Measurements from ENCODE around the gene NTSR1.

DNA sequence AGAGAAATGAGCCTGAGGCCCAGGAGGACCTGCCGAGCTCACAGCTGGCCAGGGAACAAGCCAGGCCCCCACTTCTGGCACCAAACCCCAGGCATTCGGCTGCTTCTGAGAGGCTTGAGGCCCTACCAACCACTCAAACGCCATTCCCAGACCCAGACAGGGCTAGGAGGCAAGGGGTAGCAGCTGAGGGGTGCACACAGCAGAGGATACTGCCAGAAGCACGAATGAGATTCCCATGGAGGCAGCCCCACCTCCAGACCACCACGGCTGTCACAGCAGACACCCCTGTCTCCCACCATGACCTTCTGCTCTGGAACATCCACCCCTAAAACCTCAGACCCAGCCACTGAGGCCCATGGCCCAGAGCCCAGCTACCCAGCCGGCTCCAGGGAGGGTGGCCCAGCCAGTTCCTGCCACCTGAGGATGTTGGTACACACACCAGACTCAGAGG lies 36.1 kb downstream of the NTSR1 start:
- TF ChIP-seq, protein P1, sequence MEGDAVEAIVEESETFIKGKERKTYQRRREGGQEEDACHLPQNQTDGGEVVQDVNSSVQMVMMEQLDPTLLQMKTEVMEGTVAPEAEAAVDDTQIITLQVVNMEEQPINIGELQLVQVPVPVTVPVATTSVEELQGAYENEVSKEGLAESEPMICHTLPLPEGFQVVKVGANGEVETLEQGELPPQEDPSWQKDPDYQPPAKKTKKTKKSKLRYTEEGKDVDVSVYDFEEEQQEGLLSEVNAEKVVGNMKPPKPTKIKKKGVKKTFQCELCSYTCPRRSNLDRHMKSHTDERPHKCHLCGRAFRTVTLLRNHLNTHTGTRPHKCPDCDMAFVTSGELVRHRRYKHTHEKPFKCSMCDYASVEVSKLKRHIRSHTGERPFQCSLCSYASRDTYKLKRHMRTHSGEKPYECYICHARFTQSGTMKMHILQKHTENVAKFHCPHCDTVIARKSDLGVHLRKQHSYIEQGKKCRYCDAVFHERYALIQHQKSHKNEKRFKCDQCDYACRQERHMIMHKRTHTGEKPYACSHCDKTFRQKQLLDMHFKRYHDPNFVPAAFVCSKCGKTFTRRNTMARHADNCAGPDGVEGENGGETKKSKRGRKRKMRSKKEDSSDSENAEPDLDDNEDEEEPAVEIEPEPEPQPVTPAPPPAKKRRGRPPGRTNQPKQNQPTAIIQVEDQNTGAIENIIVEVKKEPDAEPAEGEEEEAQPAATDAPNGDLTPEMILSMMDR (conservative IDR thresholded peaks at IDR 0.05; ENCODE audit: low read depth in 2 of 2), result no peak
- TF ChIP-seq, protein P2, sequence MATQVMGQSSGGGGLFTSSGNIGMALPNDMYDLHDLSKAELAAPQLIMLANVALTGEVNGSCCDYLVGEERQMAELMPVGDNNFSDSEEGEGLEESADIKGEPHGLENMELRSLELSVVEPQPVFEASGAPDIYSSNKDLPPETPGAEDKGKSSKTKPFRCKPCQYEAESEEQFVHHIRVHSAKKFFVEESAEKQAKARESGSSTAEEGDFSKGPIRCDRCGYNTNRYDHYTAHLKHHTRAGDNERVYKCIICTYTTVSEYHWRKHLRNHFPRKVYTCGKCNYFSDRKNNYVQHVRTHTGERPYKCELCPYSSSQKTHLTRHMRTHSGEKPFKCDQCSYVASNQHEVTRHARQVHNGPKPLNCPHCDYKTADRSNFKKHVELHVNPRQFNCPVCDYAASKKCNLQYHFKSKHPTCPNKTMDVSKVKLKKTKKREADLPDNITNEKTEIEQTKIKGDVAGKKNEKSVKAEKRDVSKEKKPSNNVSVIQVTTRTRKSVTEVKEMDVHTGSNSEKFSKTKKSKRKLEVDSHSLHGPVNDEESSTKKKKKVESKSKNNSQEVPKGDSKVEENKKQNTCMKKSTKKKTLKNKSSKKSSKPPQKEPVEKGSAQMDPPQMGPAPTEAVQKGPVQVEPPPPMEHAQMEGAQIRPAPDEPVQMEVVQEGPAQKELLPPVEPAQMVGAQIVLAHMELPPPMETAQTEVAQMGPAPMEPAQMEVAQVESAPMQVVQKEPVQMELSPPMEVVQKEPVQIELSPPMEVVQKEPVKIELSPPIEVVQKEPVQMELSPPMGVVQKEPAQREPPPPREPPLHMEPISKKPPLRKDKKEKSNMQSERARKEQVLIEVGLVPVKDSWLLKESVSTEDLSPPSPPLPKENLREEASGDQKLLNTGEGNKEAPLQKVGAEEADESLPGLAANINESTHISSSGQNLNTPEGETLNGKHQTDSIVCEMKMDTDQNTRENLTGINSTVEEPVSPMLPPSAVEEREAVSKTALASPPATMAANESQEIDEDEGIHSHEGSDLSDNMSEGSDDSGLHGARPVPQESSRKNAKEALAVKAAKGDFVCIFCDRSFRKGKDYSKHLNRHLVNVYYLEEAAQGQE (IDR thresholded peaks at IDR 0.05; ENCODE audit: unreplicated experiment), result no peak
- TF ChIP-seq EZH2 (IDR thresholded peaks at IDR 0.05; ENCODE audit: low read depth, unreplicated experiment) (no peak), EZH2phosphoT487 (IDR thresholded peaks at IDR 0.05; ENCODE audit: unreplicated experiment) (no peak), POLR2AphosphoS5 (IDR thresholded peaks at IDR 0.05; ENCODE audit: low read depth) (no peak), CREB1 (CRISPR knock-in tag; IDR thresholded peaks at IDR 0.05; ENCODE audit: low read depth) (no peak), ZNF331 (CRISPR knock-in tag; IDR thresholded peaks at IDR 0.05; ENCODE audit: low read depth) (no peak), JUNB (IDR thresholded peaks at IDR 0.05; ENCODE audit: unreplicated experiment) (no peak), ZNF114 (CRISPR knock-in tag; IDR thresholded peaks at IDR 0.05) (no peak)
- TF ChIP-seq, protein P3, sequence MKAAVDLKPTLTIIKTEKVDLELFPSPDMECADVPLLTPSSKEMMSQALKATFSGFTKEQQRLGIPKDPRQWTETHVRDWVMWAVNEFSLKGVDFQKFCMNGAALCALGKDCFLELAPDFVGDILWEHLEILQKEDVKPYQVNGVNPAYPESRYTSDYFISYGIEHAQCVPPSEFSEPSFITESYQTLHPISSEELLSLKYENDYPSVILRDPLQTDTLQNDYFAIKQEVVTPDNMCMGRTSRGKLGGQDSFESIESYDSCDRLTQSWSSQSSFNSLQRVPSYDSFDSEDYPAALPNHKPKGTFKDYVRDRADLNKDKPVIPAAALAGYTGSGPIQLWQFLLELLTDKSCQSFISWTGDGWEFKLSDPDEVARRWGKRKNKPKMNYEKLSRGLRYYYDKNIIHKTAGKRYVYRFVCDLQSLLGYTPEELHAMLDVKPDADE (IDR thresholded peaks at IDR 0.05), result no peak
- TF ChIP-seq, protein P4, sequence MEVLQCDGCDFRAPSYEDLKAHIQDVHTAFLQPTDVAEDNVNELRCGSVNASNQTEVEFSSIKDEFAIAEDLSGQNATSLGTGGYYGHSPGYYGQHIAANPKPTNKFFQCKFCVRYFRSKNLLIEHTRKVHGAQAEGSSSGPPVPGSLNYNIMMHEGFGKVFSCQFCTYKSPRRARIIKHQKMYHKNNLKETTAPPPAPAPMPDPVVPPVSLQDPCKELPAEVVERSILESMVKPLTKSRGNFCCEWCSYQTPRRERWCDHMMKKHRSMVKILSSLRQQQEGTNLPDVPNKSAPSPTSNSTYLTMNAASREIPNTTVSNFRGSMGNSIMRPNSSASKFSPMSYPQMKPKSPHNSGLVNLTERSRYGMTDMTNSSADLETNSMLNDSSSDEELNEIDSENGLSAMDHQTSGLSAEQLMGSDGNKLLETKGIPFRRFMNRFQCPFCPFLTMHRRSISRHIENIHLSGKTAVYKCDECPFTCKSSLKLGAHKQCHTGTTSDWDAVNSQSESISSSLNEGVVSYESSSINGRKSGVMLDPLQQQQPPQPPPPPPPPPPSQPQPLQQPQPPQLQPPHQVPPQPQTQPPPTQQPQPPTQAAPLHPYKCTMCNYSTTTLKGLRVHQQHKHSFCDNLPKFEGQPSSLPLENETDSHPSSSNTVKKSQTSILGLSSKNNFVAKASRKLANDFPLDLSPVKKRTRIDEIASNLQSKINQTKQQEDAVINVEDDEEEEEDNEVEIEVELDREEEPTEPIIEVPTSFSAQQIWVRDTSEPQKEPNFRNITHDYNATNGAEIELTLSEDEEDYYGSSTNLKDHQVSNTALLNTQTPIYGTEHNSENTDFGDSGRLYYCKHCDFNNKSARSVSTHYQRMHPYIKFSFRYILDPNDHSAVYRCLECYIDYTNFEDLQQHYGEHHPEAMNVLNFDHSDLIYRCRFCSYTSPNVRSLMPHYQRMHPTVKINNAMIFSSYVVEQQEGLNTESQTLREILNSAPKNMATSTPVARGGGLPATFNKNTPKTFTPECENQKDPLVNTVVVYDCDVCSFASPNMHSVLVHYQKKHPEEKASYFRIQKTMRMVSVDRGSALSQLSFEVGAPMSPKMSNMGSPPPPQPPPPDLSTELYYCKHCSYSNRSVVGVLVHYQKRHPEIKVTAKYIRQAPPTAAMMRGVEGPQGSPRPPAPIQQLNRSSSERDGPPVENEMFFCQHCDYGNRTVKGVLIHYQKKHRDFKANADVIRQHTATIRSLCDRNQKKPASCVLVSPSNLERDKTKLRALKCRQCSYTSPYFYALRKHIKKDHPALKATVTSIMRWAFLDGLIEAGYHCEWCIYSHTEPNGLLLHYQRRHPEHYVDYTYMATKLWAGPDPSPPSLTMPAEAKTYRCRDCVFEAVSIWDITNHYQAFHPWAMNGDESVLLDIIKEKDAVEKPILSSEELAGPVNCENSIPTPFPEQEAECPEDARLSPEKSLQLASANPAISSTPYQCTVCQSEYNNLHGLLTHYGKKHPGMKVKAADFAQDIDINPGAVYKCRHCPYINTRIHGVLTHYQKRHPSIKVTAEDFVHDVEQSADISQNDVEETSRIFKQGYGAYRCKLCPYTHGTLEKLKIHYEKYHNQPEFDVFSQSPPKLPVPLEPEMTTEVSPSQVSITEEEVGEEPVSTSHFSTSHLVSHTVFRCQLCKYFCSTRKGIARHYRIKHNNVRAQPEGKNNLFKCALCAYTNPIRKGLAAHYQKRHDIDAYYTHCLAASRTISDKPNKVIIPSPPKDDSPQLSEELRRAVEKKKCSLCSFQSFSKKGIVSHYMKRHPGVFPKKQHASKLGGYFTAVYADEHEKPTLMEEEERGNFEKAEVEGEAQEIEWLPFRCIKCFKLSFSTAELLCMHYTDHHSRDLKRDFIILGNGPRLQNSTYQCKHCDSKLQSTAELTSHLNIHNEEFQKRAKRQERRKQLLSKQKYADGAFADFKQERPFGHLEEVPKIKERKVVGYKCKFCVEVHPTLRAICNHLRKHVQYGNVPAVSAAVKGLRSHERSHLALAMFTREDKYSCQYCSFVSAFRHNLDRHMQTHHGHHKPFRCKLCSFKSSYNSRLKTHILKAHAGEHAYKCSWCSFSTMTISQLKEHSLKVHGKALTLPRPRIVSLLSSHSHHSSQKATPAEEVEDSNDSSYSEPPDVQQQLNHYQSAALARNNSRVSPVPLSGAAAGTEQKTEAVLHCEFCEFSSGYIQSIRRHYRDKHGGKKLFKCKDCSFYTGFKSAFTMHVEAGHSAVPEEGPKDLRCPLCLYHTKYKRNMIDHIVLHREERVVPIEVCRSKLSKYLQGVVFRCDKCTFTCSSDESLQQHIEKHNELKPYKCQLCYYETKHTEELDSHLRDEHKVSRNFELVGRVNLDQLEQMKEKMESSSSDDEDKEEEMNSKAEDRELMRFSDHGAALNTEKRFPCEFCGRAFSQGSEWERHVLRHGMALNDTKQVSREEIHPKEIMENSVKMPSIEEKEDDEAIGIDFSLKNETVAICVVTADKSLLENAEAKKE (CRISPR knock-in tag; IDR thresholded peaks at IDR 0.05), result no peak

Measured in GM23338 (cell line).